ENCODE measurements around the gene PICALM.

DNA sequence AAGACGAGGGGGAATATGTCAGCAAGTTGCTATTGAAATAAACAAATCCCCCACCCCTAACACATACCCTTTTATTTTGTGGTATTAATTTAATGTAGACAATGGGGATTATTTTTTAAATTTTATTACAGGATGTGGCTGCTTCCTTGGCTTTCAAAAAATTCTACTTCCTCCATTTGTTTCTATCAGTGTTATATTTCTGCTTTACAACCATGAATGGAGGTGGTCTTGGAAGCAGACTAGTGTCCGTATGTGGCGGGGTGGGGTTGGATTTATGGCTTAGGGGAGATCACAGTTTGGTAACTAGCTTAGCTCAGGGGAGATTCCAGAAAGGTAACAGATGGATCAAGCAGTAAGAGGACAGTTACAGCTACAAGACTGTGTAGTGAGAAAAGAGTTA is 39.3 kb upstream of the PICALM start:
- no peak for TF ChIP-seq EP300 (IDR thresholded peaks at IDR 0.05)
- no peak for TF ChIP-seq POLR2A (IDR thresholded peaks at IDR 0.05)
- TF ChIP-seq, protein P1, sequence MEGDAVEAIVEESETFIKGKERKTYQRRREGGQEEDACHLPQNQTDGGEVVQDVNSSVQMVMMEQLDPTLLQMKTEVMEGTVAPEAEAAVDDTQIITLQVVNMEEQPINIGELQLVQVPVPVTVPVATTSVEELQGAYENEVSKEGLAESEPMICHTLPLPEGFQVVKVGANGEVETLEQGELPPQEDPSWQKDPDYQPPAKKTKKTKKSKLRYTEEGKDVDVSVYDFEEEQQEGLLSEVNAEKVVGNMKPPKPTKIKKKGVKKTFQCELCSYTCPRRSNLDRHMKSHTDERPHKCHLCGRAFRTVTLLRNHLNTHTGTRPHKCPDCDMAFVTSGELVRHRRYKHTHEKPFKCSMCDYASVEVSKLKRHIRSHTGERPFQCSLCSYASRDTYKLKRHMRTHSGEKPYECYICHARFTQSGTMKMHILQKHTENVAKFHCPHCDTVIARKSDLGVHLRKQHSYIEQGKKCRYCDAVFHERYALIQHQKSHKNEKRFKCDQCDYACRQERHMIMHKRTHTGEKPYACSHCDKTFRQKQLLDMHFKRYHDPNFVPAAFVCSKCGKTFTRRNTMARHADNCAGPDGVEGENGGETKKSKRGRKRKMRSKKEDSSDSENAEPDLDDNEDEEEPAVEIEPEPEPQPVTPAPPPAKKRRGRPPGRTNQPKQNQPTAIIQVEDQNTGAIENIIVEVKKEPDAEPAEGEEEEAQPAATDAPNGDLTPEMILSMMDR (IDR thresholded peaks at IDR 0.05): no peak
